Measurements from ENCODE around the gene RNF32.

DNA sequence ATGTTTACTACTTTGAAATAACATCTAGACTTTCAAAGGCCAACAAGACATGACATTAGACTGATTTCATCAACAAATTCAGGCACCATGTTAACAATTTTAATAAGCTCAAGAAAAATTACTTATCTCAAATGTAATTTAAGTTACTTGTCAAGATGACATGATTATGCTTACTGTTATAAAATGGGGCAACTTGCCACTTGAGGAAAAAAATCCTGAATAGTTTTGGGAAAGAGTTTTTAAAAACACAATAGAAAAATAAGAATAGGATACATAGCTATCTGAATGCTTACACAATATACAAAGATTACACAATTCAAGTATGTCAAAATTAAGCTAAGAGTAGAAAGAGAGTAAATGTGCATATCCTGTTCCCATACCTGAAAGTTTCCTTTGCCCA is 85.4 kb downstream of the RNF32 start:
- TF ChIP-seq POLR2A (IDR thresholded peaks at IDR 0.05) = no peak
- TF ChIP-seq, protein P1, sequence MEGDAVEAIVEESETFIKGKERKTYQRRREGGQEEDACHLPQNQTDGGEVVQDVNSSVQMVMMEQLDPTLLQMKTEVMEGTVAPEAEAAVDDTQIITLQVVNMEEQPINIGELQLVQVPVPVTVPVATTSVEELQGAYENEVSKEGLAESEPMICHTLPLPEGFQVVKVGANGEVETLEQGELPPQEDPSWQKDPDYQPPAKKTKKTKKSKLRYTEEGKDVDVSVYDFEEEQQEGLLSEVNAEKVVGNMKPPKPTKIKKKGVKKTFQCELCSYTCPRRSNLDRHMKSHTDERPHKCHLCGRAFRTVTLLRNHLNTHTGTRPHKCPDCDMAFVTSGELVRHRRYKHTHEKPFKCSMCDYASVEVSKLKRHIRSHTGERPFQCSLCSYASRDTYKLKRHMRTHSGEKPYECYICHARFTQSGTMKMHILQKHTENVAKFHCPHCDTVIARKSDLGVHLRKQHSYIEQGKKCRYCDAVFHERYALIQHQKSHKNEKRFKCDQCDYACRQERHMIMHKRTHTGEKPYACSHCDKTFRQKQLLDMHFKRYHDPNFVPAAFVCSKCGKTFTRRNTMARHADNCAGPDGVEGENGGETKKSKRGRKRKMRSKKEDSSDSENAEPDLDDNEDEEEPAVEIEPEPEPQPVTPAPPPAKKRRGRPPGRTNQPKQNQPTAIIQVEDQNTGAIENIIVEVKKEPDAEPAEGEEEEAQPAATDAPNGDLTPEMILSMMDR (IDR thresholded peaks at IDR 0.05 in 4 of 5, conservative IDR thresholded peaks at IDR 0.05 in 1 of 5) = no peak
